Glutamatergic neuron (in vitro differentiated cells): ENCODE measurements around the gene WNK4. TPM values are rescaled to one million over a fixed set of nuclear protein-coding genes. Genes with fewer than 3 reads are reported as not detected.

Source experiments
- DNase-seq: peaks from one replicate; pipeline ENCODE4 v3.0.0; 2022
- H3K27ac Mint-ChIP-seq: one replicate; pipeline ENCODE4 v1.8.0; 2020; ENCODE audit warnings: mild to moderate bottlenecking, mixed read lengths, inconsistent platforms; ENCODE audit not compliant: unreplicated experiment
- H3K27me3 Mint-ChIP-seq: one replicate; pipeline ENCODE4 v1.8.0; 2020; ENCODE audit warnings: mild to moderate bottlenecking, moderate library complexity, mixed read lengths, inconsistent platforms; ENCODE audit not compliant: unreplicated experiment
- H3K36me3 Mint-ChIP-seq: one replicate; pipeline ENCODE4 v1.8.0; 2020; ENCODE audit warnings: mild to moderate bottlenecking, mixed read lengths, inconsistent platforms; ENCODE audit not compliant: unreplicated experiment
- H3K4me1 Mint-ChIP-seq: one replicate; pipeline ENCODE4 v1.8.0; 2020; ENCODE audit warnings: mild to moderate bottlenecking, low read depth, mixed read lengths, inconsistent platforms; ENCODE audit not compliant: unreplicated experiment
- H3K4me3 Mint-ChIP-seq: one replicate; pipeline ENCODE4 v1.8.0; 2020; ENCODE audit warnings: mild to moderate bottlenecking, mixed read lengths, inconsistent platforms; ENCODE audit not compliant: unreplicated experiment
- H3K9me3 Mint-ChIP-seq: one replicate; pipeline ENCODE4 v1.8.0; 2020; ENCODE audit warnings: mild to moderate bottlenecking, moderate library complexity, mixed read lengths, inconsistent platforms; ENCODE audit not compliant: unreplicated experiment
- CTCF ChIP-seq: fragments of 200-600 bp; sonication (generic); IDR thresholded peaks from one replicate; pipeline ENCODE4 v1.5.0; 2021; ENCODE audit not compliant: partially characterized antibody, unreplicated experiment
- microRNA-seq: library from miRNA; unstranded; fragments of <30 nt; microRNA quantifications from one replicate; pipeline ENCODE4, GENCODE V29; 2020; ENCODE audit not compliant: unreplicated experiment
- total RNA-seq: library from RNA; stranded (reverse); fragmentation: NEBNext Ultra II Directional; extraction: Animal tissue kit (Norgen Biotek cat#: 25700); gene quantifications from one replicate; pipeline ENCODE4 v1.2.1, GENCODE V29; 2021; ENCODE audit not compliant: unreplicated experiment

The WNK4 gene
- total RNA-seq, 1 donor from 2014 or later, result 2.7 TPM

- no peaks in the 10 kb centered on the region for H3K4me1 Mint-ChIP-seq
- no peak overlapping the region for H3K4me3 Mint-ChIP-seq
- no peak overlapping the region for H3K27ac Mint-ChIP-seq
- TF ChIP-seq CTCF, result no peak
- H3K36me3 Mint-ChIP-seq, result no peaks in the 10 kb centered on the region
- no peaks in the 10 kb centered on the region for H3K9me3 Mint-ChIP-seq
- DNase-seq, result no peak
- peaks cover 2% of the 10 kb centered on the region for H3K27me3 Mint-ChIP-seq
Measured at GRCh38 chr17:42845918-42846593, 65.6 kb downstream of the WNK4 start.

Small RNAs within 50 kb of the gene (microRNA-seq; reads per million reads assigned to microRNA genes)
- 2.9 reads per million, percentile 21 among the genes with 10 or more reads in this experiment for gene MIR6781

Other genes with a start within 250 kb of the WNK4 start
- gene NAGLU, start 244.4 kb upstream of the WNK4 start, total RNA-seq, result 42.8 TPM
- 4.1 TPM for gene HSD17B1, start 227.7 kb upstream of the WNK4 start, total RNA-seq
- 57.4 TPM for gene COASY, start 218.5 kb upstream of the WNK4 start, total RNA-seq
- 62.5 TPM for gene MLX, start 213.5 kb upstream of the WNK4 start, total RNA-seq
- 12.0 TPM for gene PSMC3IP, start 202.9 kb upstream of the WNK4 start, total RNA-seq
- 88.2 TPM for gene RETREG3, start 171.2 kb upstream of the WNK4 start, total RNA-seq
- gene TUBG1, start 170.9 kb upstream of the WNK4 start, total RNA-seq, result 74.2 TPM
- gene TUBG2, start 121.3 kb upstream of the WNK4 start, total RNA-seq, result 22.1 TPM
- 40.6 TPM for gene PLEKHH3, start 103.6 kb upstream of the WNK4 start, total RNA-seq
- gene CCR10, start 98.8 kb upstream of the WNK4 start, total RNA-seq, result 1.6 TPM
- 44.8 TPM for gene CNTNAP1, start 98.1 kb upstream of the WNK4 start, total RNA-seq
- gene EZH1, start 35.6 kb upstream of the WNK4 start, total RNA-seq, result 32.2 TPM
- gene RAMP2, start 19.4 kb upstream of the WNK4 start, total RNA-seq, result 4.6 TPM
- gene VPS25, start 7.2 kb upstream of the WNK4 start, total RNA-seq, result 84.3 TPM
- 56.7 TPM for gene COA3, start 18.1 kb downstream of the WNK4 start, total RNA-seq
- gene CNTD1, start 18.3 kb downstream of the WNK4 start, total RNA-seq, result not detected
- 72.1 TPM for gene BECN1, start 43.7 kb downstream of the WNK4 start, total RNA-seq
- gene PSME3, start 52.8 kb downstream of the WNK4 start, total RNA-seq, result 127 TPM
- 6.1 TPM for gene AOC2, start 64.0 kb downstream of the WNK4 start, total RNA-seq
- gene AOC3, start 70.6 kb downstream of the WNK4 start, total RNA-seq, result 2.0 TPM
- gene G6PC1, start 120.2 kb downstream of the WNK4 start, total RNA-seq, result not detected
- gene AARSD1, start 183.8 kb downstream of the WNK4 start, total RNA-seq, result 73.9 TPM
- gene PTGES3L, start 199.5 kb downstream of the WNK4 start, total RNA-seq, result 4.1 TPM
- gene RUNDC1, start 200.0 kb downstream of the WNK4 start, total RNA-seq, result 14.0 TPM
- gene RPL27, start 217.8 kb downstream of the WNK4 start, total RNA-seq, result 658 TPM
- not detected for gene IFI35, start 226.2 kb downstream of the WNK4 start, total RNA-seq
- gene VAT1, start 241.8 kb downstream of the WNK4 start, total RNA-seq, result 413 TPM
- 75.8 TPM for gene RND2, start 244.6 kb downstream of the WNK4 start, total RNA-seq